Measurements from ENCODE around the gene ANKMY2. TPM values are rescaled to one million over a fixed set of nuclear protein-coding genes. Genes with fewer than 3 reads are reported as not detected.

ANKMY2 gene
- total and polyA plus RNA-seq, 12 donors: 5.4 to 45.3 (median 15.8) TPM

- no peak for DNase-seq
- TF ChIP-seq POLR2A (IDR thresholded peaks at IDR 0.05) (no peak), CTCF (IDR thresholded peaks at IDR 0.05) (no peak)
- WGBS, 4 donors: 88 to 96% (median 95%) methylated on average over 12 of the region's 12 CpGs
- Histone ChIP-seq H3K4me1 (replicated peaks in 1 of 2) (no peaks in the 10 kb centered on the region), H3K36me3 (replicated peaks in 1 of 2) (peaks cover 0 to 4% of the 10 kb centered on the region in 2 donors), H3K9me3 (replicated peaks in 1 of 3) (no peaks in the 10 kb centered on the region), H3K27me3 (no peaks in the 10 kb centered on the region), H3K4me3 (no peak overlapping the region), H3K27ac (no peak overlapping the region)
- intact Hi-C loops (cut with DNase I): no loop called here
Measured at GRCh38 chr7:16677978-16678494, 32.5 kb upstream of the ANKMY2 start.

GRCh38 chr7:16675277-16675676, 29.7 kb upstream of the ANKMY2 start:
- H3K4me1 ChIP-seq (replicated peaks in 1 of 2): no peaks in the 10 kb centered on the region
- no peak overlapping the region for H3K27ac ChIP-seq
- H3K27me3 ChIP-seq: no peaks in the 10 kb centered on the region
- intact Hi-C loops (cut with DNase I): no loop called here
- no peak overlapping the region for H3K4me3 ChIP-seq
- DNase-seq: no peak
- H3K36me3 ChIP-seq (replicated peaks in 1 of 2): no peaks in the 10 kb centered on the region
- H3K9me3 ChIP-seq (replicated peaks in 1 of 3): no peaks in the 10 kb centered on the region
- TF ChIP-seq CTCF (IDR thresholded peaks at IDR 0.05) (no peak), POLR2A (IDR thresholded peaks at IDR 0.05) (no peak)
- 91 to 98% (median 95%) methylated on average over 3 of the region's 3 CpGs for WGBS, 4 donors

DNA sequence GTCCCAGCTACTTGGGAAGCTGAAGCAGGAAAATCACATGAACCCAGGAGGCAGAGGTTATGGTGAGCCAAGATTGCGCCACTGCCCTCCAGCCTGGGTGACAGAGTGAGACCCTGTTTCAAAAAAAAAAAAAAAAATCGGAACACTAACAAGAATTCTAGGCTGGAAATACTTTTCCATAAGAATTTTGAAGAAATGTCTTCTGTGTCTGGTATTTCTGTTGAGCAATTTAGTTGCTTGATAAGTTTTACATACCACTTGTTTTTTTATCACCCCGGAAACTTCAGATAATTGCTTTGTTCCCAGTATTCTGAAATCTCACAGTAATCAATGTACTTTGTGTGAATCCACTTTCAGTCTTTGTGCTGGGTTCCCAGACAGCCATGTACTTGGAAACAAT, 26.3 kb upstream of the ANKMY2 start:
- Histone ChIP-seq H3K4me1 (replicated peaks in 1 of 2) (peaks cover 0 to 19% of the 10 kb centered on the region in 2 donors), H3K27me3 (no peaks in the 10 kb centered on the region), H3K36me3 (replicated peaks in 1 of 2) (no peaks in the 10 kb centered on the region), H3K4me3 (no peak overlapping the region), H3K27ac (no peak overlapping the region), H3K9me3 (replicated peaks in 1 of 3) (no peaks in the 10 kb centered on the region)
- TF ChIP-seq CTCF (IDR thresholded peaks at IDR 0.05) (no peak), POLR2A (IDR thresholded peaks at IDR 0.05) (no peak)
- intact Hi-C loops (cut with DNase I): no loop called here
- 94 to 99% (median 98%) methylated on average over 3 of the region's 3 CpGs for WGBS, 4 donors
- DNase-seq: no peak

DNA sequence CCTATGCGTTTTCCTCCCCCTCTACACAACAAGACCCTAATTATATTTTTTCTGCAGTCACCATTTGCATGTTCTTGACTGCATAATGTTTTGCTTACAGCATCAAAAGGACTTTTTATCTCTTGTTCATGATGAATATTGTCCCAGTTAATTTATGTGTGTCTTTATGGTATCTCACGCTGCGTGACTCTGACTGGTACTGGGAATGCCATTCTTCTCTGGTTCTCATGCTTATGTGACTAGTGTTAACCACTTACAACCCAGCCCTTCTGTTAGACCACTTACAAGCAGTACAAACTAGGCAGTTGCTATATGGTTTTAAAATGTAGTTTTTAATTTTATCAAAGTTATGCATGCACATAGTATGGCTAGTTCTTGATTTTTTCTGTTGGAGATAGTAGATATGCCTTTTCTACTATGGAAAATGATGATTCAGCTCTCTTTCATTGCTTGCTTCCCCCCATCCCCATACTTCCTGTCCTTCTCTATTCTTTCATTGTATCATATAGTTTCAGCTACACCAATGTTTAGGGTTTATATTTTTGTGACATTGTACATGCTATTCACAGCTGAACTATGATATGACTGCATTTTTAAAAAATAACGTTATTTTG, 25.3 kb upstream of the ANKMY2 start:
- no peaks in the 10 kb centered on the region for H3K27me3 ChIP-seq
- H3K4me1 ChIP-seq (replicated peaks in 1 of 2): peaks cover 0 to 19% of the 10 kb centered on the region in 2 donors
- no peak for DNase-seq
- H3K36me3 ChIP-seq (replicated peaks in 1 of 2): no peaks in the 10 kb centered on the region
- intact Hi-C loops (cut with DNase I): no loop called here
- 93 to 95% (median 94%) methylated on average over 4 of the region's 4 CpGs for WGBS, 4 donors
- H3K4me3 ChIP-seq: no peak overlapping the region
- TF ChIP-seq POLR2A (IDR thresholded peaks at IDR 0.05): no peak
- H3K9me3 ChIP-seq (replicated peaks in 1 of 3): no peaks in the 10 kb centered on the region
- no peak overlapping the region for H3K27ac ChIP-seq

- Histone ChIP-seq H3K4me3 (no peak overlapping the region), H3K9me3 (replicated peaks in 1 of 3) (no peaks in the 10 kb centered on the region), H3K27me3 (no peaks in the 10 kb centered on the region), H3K27ac (peak overlapping the region in 1 of 5 donors; percentile 82), H3K4me1 (replicated peaks in 1 of 2) (peaks cover 0 to 19% of the 10 kb centered on the region in 2 donors), H3K36me3 (replicated peaks in 1 of 2) (no peaks in the 10 kb centered on the region)
- WGBS, 4 donors: 70 to 77% (median 73%) methylated on average over 1 of the region's 1 CpG
- DNase-seq: no peak
- intact Hi-C loops (cut with DNase I): no loop called here
- TF ChIP-seq CTCF (IDR thresholded peaks at IDR 0.05) (no peak), POLR2A (IDR thresholded peaks at IDR 0.05) (no peak)
Measured at GRCh38 chr7:16670021-16670420, 24.5 kb upstream of the ANKMY2 start.
